HS-5 (cell line): ENCODE measurements around the gene PDZK1IP1.

Experiments
- DNase-seq: peaks from one replicate; pipeline ENCODE4 v3.0.0-alpha.2; 2012; ENCODE audit warnings: low read depth

Gene PDZK1IP1

GRCh38 chr1:47137925-47138615 is 51.8 kb downstream of the PDZK1IP1 start:
- no peak for DNase-seq

GRCh38 chr1:47137198-47137597 is 52.6 kb downstream of the PDZK1IP1 start, which contains the start of gene CYP4A22:
Gene CYP4A22, plus strand, starts transcription at chr1:47137441. Its CDS starts 45 bp downstream, at chr1:47137486.
- DNase-seq = no peak
